OCI-LY3 (cell line): Measurements from ENCODE around the gene P2RX7.

Experiments
- CTCF ChIP-seq: fragments of 200-600, 300-600 bp; sonication (generic); IDR thresholded peaks from 2 replicates; pipeline ENCODE4 v1.5.1; 2014; ENCODE audit warnings: antibody characterized with exemption, low read length, low read depth
- EZH2phosphoT487 ChIP-seq: fragments of 200-600 bp; shearing (Covaris generic); IDR thresholded peaks from 2 replicates; pipeline ENCODE4 v1.6.1; 2018; ENCODE audit warnings: antibody characterized with exemption, mixed run types, low read depth

- TF ChIP-seq CTCF: no peak
- TF ChIP-seq EZH2phosphoT487: no peak
Observed at GRCh38 chr12:121216102-121216501, 83.4 kb downstream of the P2RX7 start.
